ENCODE data around the gene TNS1.
A peak's percentile ranks its signal among the peaks of the same experiment; 100 is the strongest.

The TNS1 gene

GRCh38 chr2:217892560-217892959, 110.2 kb downstream of the TNS1 start:
- no peak for DNase-seq

GRCh38 chr2:217890445-217890844, 112.3 kb downstream of the TNS1 start:
- no peak for DNase-seq

- no peak for DNase-seq
Observed at GRCh38 chr2:217889656-217890055, 113.1 kb downstream of the TNS1 start.

GRCh38 chr2:217887841-217888701, 114.7 kb downstream of the TNS1 start:
- DNase-seq, result peak; percentile 7

GRCh38 chr2:217886720-217887309, 116.0 kb downstream of the TNS1 start:
- DNase-seq, result peak; percentile 63

GRCh38 chr2:217886091-217886490, 116.7 kb downstream of the TNS1 start:
- DNase-seq, result no peak

GRCh38 chr2:217884985-217885384, 117.8 kb downstream of the TNS1 start:
- no peak for DNase-seq

GRCh38 chr2:217880891-217881290, 121.9 kb downstream of the TNS1 start:
- DNase-seq, result no peak

GRCh38 chr2:217880287-217880889, 122.4 kb downstream of the TNS1 start:
- no peak for DNase-seq

- no peak for DNase-seq
Observed at GRCh38 chr2:217878915-217879590, 123.7 kb downstream of the TNS1 start.

- no peak for DNase-seq
Observed at GRCh38 chr2:217877866-217878265, 124.9 kb downstream of the TNS1 start.

GRCh38 chr2:217876253-217876570, 126.6 kb downstream of the TNS1 start:
- DNase-seq, result no peak

GRCh38 chr2:217875556-217876252, 127.1 kb downstream of the TNS1 start:
- no peak for DNase-seq

GRCh38 chr2:217875138-217875537, 127.7 kb downstream of the TNS1 start:
- DNase-seq, result no peak

- no peak for DNase-seq
Observed at GRCh38 chr2:217873371-217873770, 129.4 kb downstream of the TNS1 start.

- no peak for DNase-seq
Observed at GRCh38 chr2:217872319-217872718, 130.5 kb downstream of the TNS1 start.

GRCh38 chr2:217870528-217871011, 132.2 kb downstream of the TNS1 start:
- DNase-seq, result no peak

GRCh38 chr2:217868911-217869334, 133.9 kb downstream of the TNS1 start:
- DNase-seq, result no peak

- no peak for DNase-seq
Observed at GRCh38 chr2:217868265-217868892, 134.4 kb downstream of the TNS1 start.

- DNase-seq, result no peak
Observed at GRCh38 chr2:217866457-217866856, 136.3 kb downstream of the TNS1 start.

- DNase-seq, result no peak
Observed at GRCh38 chr2:217864963-217865772, 137.6 kb downstream of the TNS1 start.

Data from NCI-H1694 treated with DMSO at 0.1 percent for 48 hours (cell line).